Hematopoietic multipotent progenitor cell treated with erythropoietin and hydrocortisone succinate and interleukin-3 and kit ligand, for 15 days (in vitro differentiated cells): ENCODE results near the gene NLGN1.
"Not testable (repeated sequence)": the region's sequence is repeated elsewhere in the genome, so short reads cannot be mapped to it uniquely, and the experiment has no call there.

Source experiments
- DNase-seq: peaks from one replicate; pipeline ENCODE4 v3.0.0-alpha.2; 2015; ENCODE audit warnings: low spot score

NLGN1 gene

DNA sequence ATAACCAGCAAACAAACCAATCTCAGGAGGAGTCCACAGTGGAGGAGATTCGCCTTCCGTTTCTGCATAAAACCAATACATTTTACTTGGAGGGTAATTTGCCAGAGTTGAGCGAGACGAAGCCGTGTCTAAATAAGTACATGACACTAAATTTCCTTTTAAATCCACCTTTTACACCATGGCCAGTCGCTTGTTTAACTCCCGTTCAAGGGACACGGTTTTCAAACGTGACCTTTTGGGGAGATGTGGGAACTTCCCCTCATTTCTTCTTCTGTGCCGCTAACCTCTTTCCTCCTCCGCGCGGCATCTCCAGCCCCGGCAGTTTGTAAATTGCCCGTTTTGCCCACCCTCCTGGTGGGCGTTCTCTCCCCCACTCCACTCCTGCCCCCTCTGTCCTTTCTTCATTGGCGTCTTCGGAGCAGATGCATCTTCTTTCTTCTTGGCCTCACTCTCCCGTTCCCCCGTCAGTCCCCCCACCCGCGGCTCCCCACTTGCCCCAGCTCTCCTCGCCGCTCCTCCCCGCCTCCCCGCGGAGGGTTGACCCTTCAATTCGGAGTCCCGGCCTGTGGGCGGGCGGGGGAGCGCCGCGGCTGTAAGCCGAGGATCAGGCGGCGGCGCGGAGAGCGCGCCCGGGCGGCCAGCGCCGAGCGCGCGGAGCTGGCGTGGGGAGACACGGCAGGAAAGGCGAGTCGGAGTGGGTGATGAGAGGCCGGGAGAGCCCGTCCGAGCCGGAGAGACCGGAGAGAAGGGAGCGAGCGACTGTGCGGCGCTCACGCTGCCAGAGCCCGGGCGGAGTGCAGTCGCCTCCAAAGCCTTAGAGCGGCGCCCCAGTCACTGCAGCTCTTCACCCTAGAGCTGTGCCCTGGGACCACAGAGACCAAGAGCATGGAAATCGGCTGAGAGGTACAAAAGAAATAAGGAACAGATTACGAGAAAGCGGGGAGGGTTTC is at the start of gene NLGN1:
NLGN1 (plus strand) TSS at position 584 of the 950 bp plus-strand sequence.
- DNase-seq = no peak

DNA sequence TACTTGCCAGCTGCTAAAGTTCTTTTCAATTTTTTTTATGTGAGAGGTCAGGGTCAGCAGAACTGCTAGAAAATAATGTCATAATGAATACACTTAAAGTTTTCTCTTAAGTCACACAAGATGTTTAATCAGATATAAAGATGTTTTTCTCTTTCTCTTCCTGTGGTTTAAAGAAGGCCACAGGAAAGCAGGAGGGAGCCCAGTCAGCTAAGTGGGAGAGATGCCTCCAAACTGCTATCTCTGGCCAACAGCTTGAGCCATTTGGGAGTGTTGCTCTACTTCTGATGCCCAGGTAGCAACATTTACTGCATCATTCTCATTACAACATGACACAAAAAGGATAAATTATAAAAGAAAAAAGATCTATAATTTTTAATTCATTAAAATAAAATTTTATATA is 45.7 kb upstream of the NLGN1 start:
- DNase-seq = no peak

DNA sequence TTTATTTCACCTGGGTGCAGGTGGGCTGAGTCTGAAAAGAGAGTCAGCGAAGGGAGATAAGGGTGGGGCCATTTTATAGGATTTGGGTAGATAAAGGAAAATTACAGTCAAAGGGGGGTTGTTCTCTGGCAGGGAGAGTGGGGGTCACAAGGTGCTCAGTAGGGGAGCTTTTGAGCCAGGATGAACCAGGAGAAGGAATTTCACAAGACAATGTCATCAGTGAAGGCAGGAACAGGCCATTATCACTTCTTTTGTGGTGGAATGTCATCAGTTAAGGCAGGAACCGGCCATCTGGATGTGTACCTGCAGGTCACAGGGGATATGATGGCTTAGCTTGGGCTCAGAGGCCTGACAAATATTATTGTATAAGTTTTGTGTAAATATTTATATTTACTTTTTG is 44.4 kb upstream of the NLGN1 start:
- not testable (repeated sequence) for DNase-seq

DNA sequence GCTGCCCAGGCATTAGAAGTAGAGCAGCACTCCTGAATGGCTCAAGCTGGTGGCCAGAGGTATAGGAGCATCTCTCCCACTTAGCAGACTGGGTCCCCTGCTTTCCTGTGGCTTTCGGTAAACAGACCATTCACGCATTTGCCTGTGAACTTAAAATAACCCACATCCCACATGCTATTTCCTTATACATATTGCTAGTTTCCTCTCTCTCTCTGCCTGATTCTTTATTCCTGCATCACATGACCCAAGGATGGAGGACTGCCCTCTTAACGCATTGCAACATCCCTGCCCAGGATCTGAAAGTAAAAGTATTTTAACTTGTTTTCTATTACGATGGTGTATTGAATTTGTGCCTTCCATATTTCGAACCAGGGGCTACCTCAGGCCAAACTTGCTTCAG is 43.4 kb upstream of the NLGN1 start:
- no peak for DNase-seq

DNA sequence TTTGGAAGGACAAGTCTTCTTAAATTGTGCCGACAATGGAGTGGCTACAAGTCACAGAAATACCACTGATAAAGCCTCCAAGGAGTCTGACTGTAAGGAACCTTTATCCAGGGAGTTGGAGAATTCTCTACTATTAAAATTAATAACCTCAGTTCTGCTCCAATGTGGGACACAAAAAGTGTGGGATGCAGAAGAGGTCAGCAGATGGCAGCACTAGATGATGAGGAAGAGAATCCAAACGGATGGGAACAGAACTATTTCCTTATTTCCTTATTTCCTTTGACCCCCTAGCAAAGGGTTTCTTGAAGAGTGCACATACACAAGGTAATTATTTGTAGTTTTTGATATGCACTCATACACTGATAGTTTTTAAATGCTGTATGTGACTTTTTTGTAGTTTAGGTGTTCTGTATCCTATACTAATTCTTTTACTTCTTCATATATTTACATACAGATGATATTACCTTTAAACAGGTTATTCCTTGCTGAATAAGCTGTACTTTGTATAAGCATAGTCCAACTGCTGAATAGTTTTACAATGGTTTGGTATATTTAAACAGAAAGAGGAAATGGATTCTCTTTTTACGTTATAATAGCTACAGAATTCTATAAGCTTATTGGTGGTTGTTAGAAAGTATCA is 25.6 kb upstream of the NLGN1 start:
- no peak for DNase-seq

DNA sequence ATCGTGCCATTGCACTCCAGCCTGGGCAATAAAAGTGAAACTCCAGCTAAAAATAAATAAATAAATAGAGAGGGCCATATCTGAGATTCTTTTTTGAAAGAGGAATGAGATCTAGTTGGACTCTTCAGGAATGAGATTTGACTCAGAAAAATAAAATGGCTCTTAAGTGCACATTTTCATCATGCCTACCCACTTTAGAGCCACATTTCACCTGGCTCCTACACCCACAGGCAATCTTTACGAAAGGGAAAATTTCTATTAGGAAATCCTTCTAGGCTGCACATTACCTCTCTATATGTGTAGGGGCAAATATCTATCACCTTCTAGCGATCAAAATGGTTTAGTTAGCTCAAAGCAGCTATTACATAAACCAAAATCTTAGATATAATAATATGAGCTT is 16.9 kb upstream of the NLGN1 start:
- no peak for DNase-seq

DNA sequence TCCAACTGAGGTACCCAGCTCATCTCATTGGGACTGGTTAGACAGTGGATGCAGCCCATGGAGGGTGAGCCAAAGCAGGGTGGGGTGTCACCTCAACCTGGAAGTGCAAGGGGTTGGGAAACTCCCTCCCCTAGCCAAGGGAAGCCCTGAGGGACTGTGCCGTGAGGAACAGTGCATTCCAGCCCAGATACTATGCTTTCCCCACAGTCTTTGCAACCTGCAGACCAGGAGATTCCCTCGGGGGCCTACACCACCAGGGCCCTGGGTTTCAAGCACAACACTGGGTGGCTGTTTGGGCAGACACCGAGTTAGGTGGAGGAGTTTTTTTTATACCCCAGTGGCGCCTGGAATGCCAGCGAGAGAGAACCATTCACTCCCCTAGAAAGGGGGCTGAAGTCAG is 15.6 kb upstream of the NLGN1 start:
- DNase-seq = not testable (repeated sequence)

DNA sequence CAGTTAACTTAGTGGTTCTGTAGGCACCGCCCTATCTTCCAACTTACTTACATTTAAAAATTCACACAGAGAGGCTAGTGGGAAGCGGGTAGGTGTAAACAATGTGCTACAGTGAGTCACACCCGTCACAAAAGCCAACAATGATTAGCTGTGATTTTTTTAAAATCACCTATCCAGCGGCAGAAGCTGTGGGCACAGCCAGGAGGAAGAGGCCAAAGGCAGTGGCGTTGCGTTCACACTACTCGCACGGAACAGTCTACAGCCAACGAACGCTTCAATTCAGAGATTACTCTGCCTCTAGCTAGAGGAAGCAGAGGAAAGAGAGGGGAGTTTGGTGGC is 2.5 kb upstream of the NLGN1 start:
- no peak for DNase-seq

DNA sequence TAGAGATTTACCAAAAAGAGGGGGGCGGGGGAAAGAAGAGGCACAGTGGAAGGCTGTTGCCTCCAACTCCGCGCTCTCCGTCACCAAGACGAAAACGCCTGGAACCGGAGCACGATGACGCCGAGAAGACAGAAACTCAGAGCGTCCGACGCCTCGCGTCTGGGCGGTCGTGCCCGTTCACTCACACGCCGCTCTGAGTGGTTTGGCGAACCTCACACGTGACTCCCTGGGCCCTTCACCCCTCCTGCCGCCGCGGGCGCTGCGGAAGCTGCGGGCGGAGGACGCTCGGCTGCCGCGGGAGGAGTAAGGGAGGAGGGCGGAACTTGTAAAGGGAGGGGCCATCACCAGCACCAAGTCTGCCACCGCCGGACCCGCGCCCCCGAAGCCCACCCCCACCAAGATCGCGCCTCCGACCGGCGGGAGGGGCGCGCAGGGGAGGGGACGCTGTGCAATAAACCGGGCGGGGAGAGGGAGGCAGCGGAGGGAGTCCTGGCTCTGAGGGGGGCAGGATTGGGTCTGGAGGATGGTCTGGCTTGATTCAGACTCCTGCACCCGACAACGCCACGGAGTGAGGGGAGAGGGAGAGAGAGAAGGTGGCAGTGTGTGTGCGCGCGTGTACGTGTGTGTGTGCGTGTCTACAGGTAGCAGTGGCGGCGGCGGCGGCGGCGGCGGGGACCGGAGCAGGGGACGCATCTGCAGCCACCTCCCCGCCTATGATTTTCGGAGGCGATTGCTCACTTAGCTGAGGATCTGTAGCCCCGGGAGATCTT is 1.9 kb upstream of the NLGN1 start:
- DNase-seq = no peak

DNA sequence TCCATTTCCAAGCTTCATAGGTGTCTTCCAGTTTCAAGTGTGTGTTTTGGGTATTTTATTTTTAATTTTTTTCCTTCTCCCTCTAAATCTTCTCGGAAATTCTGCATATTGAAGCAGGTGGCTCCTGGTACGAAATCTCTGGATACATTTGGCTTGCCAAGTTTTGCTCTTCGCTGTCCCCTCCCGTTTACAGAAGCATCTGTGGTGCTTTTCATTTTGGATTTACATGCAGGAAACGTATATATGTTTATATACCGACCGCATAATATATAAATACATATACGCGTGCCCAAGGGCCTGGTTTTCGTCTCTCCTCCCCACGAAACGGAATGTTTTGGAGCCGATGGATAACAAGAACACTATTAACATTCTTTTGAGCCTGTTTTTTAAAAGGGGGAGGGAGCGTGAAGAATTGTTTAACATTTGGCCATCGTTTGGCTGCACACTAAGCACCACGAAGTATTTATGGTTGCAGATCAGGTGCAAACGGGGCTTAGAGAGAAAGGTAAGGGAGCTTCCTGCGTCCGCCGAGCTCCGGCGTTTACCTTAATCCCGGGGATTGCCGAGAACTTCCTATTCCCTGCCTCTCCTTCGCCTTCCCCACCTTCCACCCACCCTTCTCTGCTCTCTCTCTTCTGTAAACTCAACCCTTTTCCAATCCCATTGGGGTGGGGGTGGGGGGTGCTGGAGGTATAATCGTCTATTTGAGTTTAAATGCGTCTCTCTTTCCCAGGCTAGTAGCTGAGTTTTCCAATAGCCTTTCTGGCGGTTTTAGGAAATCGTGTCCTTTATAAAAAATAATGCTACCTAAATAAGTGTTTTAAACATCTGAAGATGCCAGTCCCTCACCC is 1.1 kb upstream of the NLGN1 start:
- no peak for DNase-seq

DNA sequence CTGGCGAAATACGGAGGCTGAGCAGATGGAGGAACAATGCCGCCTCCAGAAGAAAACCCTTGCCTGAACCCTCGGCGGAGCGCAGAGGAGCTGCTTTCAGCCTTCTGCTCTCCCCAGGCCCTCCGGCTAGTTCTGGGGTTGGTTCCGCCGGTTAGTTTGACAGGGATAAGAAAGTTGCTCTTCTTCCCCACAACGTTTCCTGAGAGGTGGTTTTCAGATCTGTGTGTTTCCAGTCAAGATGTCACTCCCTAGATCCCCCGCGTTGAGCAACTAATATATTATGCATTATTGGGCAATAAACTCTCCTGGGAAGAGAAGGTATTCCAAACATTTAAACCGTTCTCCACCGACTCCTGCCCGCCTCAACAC is 551 bp downstream of the NLGN1 start:
- DNase-seq = no peak

DNA sequence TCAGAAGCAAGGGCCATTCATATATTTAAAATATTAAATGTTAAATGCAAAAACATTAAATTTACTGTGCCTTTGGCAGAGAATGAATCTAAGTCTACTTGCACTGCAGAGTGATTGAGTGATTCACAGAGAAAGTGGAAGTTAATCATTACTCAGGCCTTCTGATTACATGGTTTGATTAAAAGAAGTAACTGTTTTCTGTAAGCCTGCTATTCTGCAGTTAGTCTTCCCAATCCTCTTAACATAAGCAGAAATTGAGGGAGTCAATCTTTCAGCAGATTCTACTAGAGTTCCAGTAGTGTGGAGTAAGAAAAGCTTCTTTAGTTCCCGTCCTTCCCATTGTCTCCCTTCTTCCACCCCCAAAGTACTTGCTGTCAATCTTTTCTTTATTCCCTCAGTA is 1.5 kb downstream of the NLGN1 start:
- DNase-seq = no peak

DNA sequence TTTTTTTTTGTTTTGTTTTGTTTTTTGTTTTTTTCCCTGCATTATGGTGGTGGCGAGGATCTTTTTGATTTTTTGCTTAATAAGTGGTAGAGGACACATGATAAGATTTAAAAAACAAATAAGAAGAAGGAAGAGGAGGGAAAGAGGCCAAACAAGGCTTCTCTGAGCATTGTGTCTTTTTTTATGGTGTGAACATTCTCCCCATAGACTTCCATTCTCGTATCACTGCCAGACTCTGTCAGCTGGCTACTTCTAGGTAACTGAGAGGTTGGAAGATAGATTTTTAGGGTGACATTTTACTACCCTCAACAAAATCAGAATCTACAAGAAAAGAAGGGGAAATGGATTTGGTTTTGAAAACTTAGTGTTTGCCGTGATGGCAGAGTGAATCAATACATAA is 3.8 kb downstream of the NLGN1 start:
- DNase-seq = no peak

DNA sequence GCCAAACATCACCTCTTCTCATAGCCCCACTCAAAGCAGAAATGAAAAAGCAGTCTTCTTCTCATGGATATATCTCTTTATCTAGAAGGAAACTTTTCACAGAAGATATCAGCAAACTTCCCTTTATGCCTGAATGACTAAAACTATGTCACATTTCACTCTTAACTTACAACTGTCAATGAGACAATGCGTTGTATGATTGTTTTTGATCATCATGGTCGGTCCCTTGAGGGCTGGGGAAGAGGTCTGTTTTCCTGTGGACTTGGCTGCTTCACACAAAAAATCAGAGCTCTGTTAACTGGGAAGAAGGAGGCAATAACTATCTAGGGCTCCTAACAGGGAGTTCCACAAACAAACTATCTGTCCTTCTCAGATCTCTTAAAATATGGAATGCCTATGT is 5.1 kb downstream of the NLGN1 start:
- no peak for DNase-seq

DNA sequence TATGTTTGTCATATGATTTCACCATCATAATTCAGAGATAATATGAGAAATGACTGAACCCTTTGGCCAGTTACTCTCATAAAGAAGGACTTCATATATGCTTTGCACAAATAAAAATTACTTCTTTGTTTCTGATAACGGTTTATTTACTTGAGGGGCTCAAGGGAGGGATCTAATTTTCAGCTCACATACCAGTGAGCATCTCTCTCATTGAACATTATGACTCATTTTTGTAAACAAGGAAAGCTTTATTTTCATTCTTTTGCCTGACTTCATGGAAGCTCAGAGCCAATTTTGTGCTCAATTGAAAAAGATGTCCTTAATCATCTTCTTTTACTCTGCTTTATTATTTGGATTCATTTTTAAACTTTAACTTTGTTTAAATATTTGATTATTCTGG is 5.8 kb downstream of the NLGN1 start:
- DNase-seq = no peak

DNA sequence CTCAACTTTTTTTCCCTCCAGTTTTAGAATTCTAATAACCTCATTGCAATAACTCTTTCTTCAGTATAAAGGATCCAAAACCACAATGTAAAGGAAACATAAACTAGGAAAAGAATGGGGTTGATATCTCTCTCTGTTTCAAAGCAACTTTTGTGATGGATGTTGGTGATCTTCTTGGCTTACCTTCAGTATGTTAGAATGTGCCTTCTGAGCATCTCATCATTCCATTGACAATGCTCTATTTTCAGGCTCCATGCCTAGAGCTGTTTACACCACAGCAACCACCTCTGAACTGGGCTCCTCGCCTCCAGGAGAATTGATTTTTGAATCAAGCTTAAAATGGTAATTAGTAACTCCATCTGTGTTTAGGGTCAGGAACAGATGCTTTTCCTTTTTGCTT is 6.6 kb downstream of the NLGN1 start:
- DNase-seq = no peak

DNA sequence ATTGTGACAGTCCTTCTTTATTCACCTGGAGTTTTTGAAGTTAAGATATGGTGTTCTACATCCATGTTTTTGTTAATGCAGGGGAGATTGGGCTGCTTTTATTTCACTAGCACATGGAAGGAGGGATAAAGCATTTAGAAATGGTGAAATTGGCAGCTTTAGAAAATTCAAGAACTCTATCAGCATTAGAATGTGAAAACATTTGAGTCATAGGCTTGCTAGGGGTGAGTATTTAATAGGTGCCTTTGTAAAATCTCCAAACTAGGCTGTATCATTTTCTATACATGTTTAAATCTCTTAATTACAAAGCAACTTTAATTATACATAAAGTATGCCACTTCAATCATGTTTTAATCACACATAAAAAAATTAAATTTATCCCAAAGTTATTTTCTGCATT is 12.9 kb downstream of the NLGN1 start:
- DNase-seq = no peak

DNA sequence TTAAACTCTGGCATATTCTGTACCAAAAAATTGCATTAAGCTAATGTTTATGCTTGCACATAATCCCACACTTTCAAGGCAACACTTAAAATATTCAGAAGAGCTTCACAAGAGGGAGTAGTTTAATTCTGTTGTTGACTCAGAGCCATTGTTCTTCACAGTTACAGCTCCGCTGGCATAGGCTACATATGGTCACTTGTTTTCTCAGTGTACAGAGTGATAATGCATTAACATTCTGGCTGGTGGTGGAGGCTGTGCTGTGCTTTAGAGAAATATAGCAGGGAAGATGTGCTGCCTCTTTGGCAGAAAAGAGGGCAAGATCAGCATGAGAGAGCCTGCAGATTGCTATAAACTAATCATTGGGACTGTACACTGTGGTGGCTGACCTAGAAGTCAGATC is 13.3 kb downstream of the NLGN1 start:
- no peak for DNase-seq

DNA sequence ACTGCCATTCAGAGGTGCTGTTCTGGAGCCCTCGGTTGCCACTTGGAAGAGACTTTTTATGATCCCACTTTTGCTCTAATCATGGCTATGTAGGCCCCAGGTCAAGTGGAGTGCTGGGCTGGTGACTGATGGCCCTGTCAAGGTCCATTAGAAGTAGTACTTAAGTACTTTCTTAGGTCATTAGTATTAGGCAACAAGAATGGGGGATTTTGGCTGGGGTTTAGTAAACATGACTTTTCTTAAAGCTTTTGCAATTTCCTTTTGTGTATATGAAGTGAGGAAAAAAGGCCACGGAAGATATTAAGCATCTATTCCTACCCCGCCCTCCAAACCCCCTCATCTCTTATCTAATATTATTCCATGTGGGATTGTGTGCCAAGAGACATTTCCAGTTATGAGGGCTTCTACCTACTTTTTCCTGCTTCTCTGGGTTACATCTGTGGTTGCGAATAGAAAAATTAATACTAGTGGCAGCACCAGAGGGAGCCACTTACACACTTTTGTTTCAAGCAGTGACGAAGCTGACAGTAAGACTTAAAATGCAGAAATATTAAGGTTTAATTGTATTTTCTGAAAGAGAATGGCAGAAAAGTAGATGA is 13.9 kb downstream of the NLGN1 start:
- DNase-seq = no peak

DNA sequence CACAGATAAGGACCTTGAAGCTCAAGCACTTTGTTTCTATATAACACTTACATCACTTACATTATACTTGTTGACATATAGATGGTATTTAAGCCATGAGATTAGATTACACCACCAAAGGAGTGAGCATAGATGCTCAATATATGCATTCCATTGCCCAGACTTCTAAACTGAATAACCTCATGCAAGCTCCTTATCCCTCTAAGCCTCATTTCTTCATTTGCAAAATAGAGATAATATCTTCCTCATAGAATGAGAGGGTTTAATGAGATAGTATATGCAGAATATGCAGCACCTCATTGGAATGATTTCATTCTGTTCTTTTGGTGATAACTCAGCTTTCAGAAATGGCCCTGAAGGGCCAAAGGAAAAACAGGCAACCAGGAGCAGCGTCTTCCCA is 18.5 kb downstream of the NLGN1 start:
- DNase-seq = no peak

DNA sequence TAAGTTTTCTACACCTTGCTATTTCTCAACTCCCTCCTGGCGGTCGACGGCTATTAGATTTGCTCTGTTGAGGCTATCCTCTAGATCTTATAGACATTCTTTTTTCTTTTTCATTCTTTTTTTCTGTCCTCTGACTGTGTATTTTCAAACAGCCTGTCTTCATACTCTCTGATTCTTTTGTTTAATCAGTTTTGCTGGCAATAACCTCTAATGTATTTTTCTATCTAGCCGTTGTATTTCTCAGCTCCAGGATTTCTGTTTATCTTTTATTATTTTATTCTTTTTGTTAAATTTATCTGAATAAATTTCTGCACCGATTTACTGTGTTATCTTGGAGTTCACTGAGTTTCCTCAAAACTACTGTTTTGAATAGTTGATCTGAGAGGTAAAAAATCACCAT is 31.5 kb downstream of the NLGN1 start:
- no peak for DNase-seq

DNA sequence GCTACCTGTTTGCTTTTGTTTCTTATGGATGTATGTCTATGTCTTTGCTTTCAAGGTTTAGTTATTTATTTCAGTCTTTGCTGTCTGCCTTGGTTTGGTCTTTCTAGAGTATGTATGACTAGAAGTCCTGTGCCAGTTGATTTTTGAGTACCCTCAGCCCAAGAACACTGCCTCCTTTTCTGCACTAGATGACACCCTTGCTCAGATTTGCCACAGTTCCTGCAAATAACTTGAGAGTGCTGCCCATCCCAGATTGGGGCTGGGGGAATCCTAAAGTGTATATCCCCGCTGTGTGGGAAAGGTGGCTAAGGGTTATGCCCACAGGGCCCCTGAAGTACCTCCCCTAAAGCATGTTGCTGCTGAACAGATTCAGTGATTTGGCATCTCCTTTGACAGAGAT is 32.0 kb downstream of the NLGN1 start:
- no peak for DNase-seq
